Keratinocyte (primary cell): ENCODE measurements around the gene IRF7. TPM values are rescaled to one million over a fixed set of nuclear protein-coding genes. Genes with fewer than 3 reads are reported as not detected.

Source experiments
- DNase-seq: peaks from one replicate; pipeline ENCODE4 v3.0.0-alpha.2; 2011; ENCODE audit warnings: low read depth, missing footprints, low spot score
- FAIRE-seq: peaks from 2 replicates; lab custom pipeline; 2011; peaks lifted over from hg19 to GRCh38; lab: Jason Lieb, UNC
- H2AFZ ChIP-seq: 2 replicates; pipeline ENCODE4 v1.6.0; 2012; ENCODE audit warnings: low read length, control low read depth, inconsistent platforms; ENCODE audit not compliant: control insufficient read depth
- H3K27ac ChIP-seq: 2 replicates; pipeline ENCODE4 v1.5.1; 2011; ENCODE audit warnings: low read length; ENCODE audit not compliant: control insufficient read depth, insufficient read depth
- H3K27me3 ChIP-seq: 3 replicates; pipeline ENCODE4 v1.6.0; 2011; ENCODE audit warnings: low read length; ENCODE audit not compliant: control insufficient read depth, insufficient read depth; ENCODE audit errors: extremely low read depth
- H3K36me3 ChIP-seq, 2 experiments: 2 replicates in 1 of 2; 3 replicates in 1 of 2; pipeline ENCODE4 v1.5.1; 2011; ENCODE audit warnings: low read length in 2 of 2, mild to moderate bottlenecking in 1 of 2; ENCODE audit not compliant: control insufficient read depth in 2 of 2, insufficient read depth in 2 of 2; ENCODE audit errors: extremely low read depth in 1 of 2
- H3K4me1 ChIP-seq: 3 replicates; pipeline ENCODE4 v1.5.1; 2011; ENCODE audit warnings: low read length; ENCODE audit not compliant: control insufficient read depth, insufficient read depth; ENCODE audit errors: extremely low read depth
- H3K4me2 ChIP-seq: 3 replicates; pipeline ENCODE4 v1.6.0; 2011; ENCODE audit warnings: low read depth, low read length; ENCODE audit not compliant: control insufficient read depth, insufficient read depth; ENCODE audit errors: extremely low read depth
- H3K4me3 ChIP-seq, 3 experiments: fragments of 200-600 bp in 1 of 3; sonication (generic) in 1 of 3; 2 replicates in 2 of 3; 3 replicates in 1 of 3; pipeline ENCODE4 v1.5.1; 2011 to 2016; ENCODE audit warnings: low read length in 3 of 3, mild to moderate bottlenecking in 3 of 3, control low read depth in 2 of 3, inconsistent platforms in 1 of 3, low read depth in 1 of 3, mixed read lengths in 1 of 3, mixed run types in 1 of 3, moderate library complexity in 1 of 3; ENCODE audit not compliant: control insufficient read depth in 2 of 3, insufficient read depth in 2 of 3; ENCODE audit errors: extremely low read depth in 1 of 3
- H3K79me2 ChIP-seq: 2 replicates; pipeline ENCODE4 v1.6.0; 2012; ENCODE audit warnings: low read length; ENCODE audit not compliant: control insufficient read depth, insufficient read depth
- H3K9ac ChIP-seq: 3 replicates; pipeline ENCODE4 v1.6.0; 2011; ENCODE audit warnings: low read length; ENCODE audit not compliant: control insufficient read depth, insufficient read depth; ENCODE audit errors: extremely low read depth
- H3K9me1 ChIP-seq: 3 replicates; pipeline ENCODE4 v1.6.0; 2011; ENCODE audit warnings: low read length; ENCODE audit not compliant: control insufficient read depth, insufficient read depth; ENCODE audit errors: extremely low read depth
- H3K9me3 ChIP-seq: 2 replicates; pipeline ENCODE4 v1.5.1; 2012; ENCODE audit warnings: low read depth, low read length; ENCODE audit not compliant: control insufficient read depth
- H4K20me1 ChIP-seq: 3 replicates; pipeline ENCODE4 v1.6.0; 2011; ENCODE audit warnings: low read length; ENCODE audit not compliant: control insufficient read depth, insufficient read depth; ENCODE audit errors: extremely low read depth
- EZH2 ChIP-seq: IDR thresholded peaks from one replicate; pipeline ENCODE4 v1.6.1; 2012; ENCODE audit warnings: inconsistent platforms, mild to moderate bottlenecking, low read length, moderate library complexity
- dilution Hi-C: fragments of 300-500 bp; cut with MboI; formaldehyde crosslinking; loops from one replicate; pipeline ENCODE4 v1.7.0; 2020; ENCODE audit warnings: low sequenced_read_pairs; ENCODE audit not compliant: extremely low pct_ligation_motif_present
- polyA plus RNA-seq, 5 experiments: library from polyadenylated mRNA; depleted of rRNA in 3 of 5; stranded (reverse) in 3 of 5; stranded (forward) in 1 of 5; unstranded in 1 of 5; fragments of >200 nt; gene quantifications; 1 replicate in 1 of 5; 2 replicates in 3 of 5; 3 replicates in 1 of 5; pipeline versions ENCODE4 v1.2.1 to v1.2.3, GENCODE V29; 2011 to 2012; ENCODE audit warnings: missing spikeins in 2 of 5, low read depth in 1 of 5, low replicate concordance in 1 of 5
- TF ChIP-seq, protein P1 (sequence below), 3 experiments: IDR thresholded peaks in 1 of 3; conservative IDR thresholded peaks in 1 of 3; optimal IDR thresholded peaks in 1 of 3; 2 replicates in 2 of 3; 3 replicates in 1 of 3; pipeline versions ENCODE3 to v1.5.1; 2011; ENCODE audit warnings: low read length in 3 of 3, mild to moderate bottlenecking in 3 of 3, moderate library complexity in 2 of 3, control low read depth in 1 of 3, inconsistent platforms in 1 of 3; ENCODE audit not compliant: insufficient read depth in 2 of 3; ENCODE audit errors: extremely low read depth in 1 of 3

Gene IRF7
- polyA plus RNA-seq, 1 donor (not counting 4 experiments of a cell fraction or from before 2014, with no cell fraction given): 7.1 TPM

DNA sequence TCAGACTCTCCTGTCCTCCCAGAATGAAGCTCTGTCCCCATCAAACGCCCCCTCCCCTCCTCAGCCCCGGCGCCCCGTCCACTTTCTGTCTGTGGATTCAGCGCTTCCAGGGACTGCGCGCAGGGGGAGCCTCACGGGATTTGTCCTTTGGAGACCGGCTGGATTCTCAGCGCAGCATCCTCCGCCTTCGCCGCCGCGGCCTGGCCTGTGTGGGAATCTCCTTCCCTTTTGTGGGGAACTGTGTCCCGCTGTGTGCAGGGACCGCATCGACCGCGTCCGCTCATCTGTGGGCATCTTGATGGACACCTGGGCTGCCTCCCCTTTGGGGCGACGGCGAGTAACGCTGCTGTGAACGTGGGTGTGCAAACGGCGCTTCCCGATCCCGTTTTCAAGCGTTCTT lies 12.3 kb upstream of the IRF7 start:
- no peak overlapping the region for H3K27ac ChIP-seq

DNA sequence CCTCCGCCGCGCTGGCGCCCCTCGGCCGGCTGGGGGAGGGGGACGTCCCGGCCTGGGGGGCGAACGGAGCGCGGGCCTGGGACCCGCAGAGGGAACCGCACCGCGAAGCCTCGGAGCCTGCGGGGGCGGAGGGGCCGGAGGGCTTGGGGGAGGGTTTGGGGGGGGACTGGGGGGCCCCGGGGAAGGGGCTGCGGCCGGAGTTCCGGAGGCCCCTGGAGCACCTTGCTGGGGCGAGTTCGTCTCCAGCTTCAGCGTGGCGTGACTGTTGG lies 11.5 kb upstream of the IRF7 start:
- Histone ChIP-seq H3K27me3 (no peaks in the 10 kb centered on the region), H3K9me1 (no peaks in the 10 kb centered on the region), H4K20me1 (no peaks in the 10 kb centered on the region), H3K4me2 (no peak overlapping the region), H3K4me1 (no peaks in the 10 kb centered on the region), H3K9me3 (no peaks in the 10 kb centered on the region), H3K9ac (no peak overlapping the region), H3K27ac (no peak overlapping the region), H3K4me3 (no peak overlapping the region), H3K79me2 (no peaks in the 10 kb centered on the region), H2AFZ (no peak overlapping the region), H3K36me3 (no peaks in the 10 kb centered on the region)
- TF ChIP-seq EZH2: no peak
- TF ChIP-seq, protein P1, sequence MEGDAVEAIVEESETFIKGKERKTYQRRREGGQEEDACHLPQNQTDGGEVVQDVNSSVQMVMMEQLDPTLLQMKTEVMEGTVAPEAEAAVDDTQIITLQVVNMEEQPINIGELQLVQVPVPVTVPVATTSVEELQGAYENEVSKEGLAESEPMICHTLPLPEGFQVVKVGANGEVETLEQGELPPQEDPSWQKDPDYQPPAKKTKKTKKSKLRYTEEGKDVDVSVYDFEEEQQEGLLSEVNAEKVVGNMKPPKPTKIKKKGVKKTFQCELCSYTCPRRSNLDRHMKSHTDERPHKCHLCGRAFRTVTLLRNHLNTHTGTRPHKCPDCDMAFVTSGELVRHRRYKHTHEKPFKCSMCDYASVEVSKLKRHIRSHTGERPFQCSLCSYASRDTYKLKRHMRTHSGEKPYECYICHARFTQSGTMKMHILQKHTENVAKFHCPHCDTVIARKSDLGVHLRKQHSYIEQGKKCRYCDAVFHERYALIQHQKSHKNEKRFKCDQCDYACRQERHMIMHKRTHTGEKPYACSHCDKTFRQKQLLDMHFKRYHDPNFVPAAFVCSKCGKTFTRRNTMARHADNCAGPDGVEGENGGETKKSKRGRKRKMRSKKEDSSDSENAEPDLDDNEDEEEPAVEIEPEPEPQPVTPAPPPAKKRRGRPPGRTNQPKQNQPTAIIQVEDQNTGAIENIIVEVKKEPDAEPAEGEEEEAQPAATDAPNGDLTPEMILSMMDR (optimal IDR thresholded peaks at IDR 0.05 in 1 of 3, IDR thresholded peaks at IDR 0.05 in 1 of 3, conservative IDR thresholded peaks at IDR 0.05 in 1 of 3; ENCODE audit: extremely low read depth in 1 of 3, insufficient read depth in 2 of 3, low read length in 3 of 3): no peak
- no peak for FAIRE-seq
- no peak for DNase-seq
- dilution Hi-C loops: no loop called here

More for the DNA sequence above, 12.3 kb upstream of the IRF7 start:
- H3K27me3 ChIP-seq: no peaks in the 10 kb centered on the region
- no peak overlapping the region for H3K9ac ChIP-seq
- H3K79me2 ChIP-seq: no peaks in the 10 kb centered on the region
- no peaks in the 10 kb centered on the region for H3K9me3 ChIP-seq
- H3K4me1 ChIP-seq: no peaks in the 10 kb centered on the region
- DNase-seq (no peak), FAIRE-seq (no peak)
- H2AFZ ChIP-seq: no peak overlapping the region
- H3K9me1 ChIP-seq: no peaks in the 10 kb centered on the region
- dilution Hi-C loops: no loop called here
- TF ChIP-seq, protein P1 (optimal IDR thresholded peaks at IDR 0.05 in 1 of 3, IDR thresholded peaks at IDR 0.05 in 1 of 3, conservative IDR thresholded peaks at IDR 0.05 in 1 of 3; ENCODE audit: extremely low read depth in 1 of 3, insufficient read depth in 2 of 3, low read length in 3 of 3): no peak
- no peak for TF ChIP-seq EZH2
- no peak overlapping the region for H3K4me2 ChIP-seq
- no peaks in the 10 kb centered on the region for H4K20me1 ChIP-seq
- no peak overlapping the region for H3K4me3 ChIP-seq
- peaks cover 0 to 3% of the 10 kb centered on the region in 2 experiments for H3K36me3 ChIP-seq
